Measurements from ENCODE around the gene CACNA1S. TPM values are rescaled to one million over a fixed set of nuclear protein-coding genes. Genes with fewer than 3 reads are reported as not detected.

CACNA1S gene
- total and polyA plus RNA-seq, 2 of the 13 experiments (the other 11 are each of a cell fraction or from before 2014, with no cell fraction given), result not detected

GRCh38 chr1:201115390-201115937 is 3.2 kb upstream of the CACNA1S start:
- Histone ChIP-seq H3K79me2 (ENCODE audit: insufficient read depth, low read length) (no peaks in the 10 kb centered on the region), H3K4me1 (ENCODE audit: insufficient read depth, low read length) (no peaks in the 10 kb centered on the region), H3K4me3 (replicated peaks in 1 of 3; ENCODE audit: insufficient read depth in 1 of 3, low read depth in 2 of 3, low read length in 3 of 3) (no peak overlapping the region), H3K27me3 (ENCODE audit: control insufficient read depth in 1 of 2, insufficient read depth in 2 of 2, low read length in 2 of 2) (peaks cover 0 to 21% of the 10 kb centered on the region in 2 experiments; a peak in 3 of 5 replicates), H3K9me3 (ENCODE audit: low read length) (no peaks in the 10 kb centered on the region), H3K36me3 (replicated peaks in 1 of 2; ENCODE audit: control insufficient read depth in 1 of 2, insufficient read depth in 2 of 2, low read length in 2 of 2) (no peaks in the 10 kb centered on the region), H3K27ac (ENCODE audit: extremely low read length, insufficient read depth, low read length) (no peak overlapping the region), H4K20me1 (ENCODE audit: insufficient read depth, low read length) (no peaks in the 10 kb centered on the region), H3K4me2 (ENCODE audit: low read depth, low read length) (no peak overlapping the region), H2AFZ (ENCODE audit: low read length) (no peak overlapping the region), H3K9ac (ENCODE audit: insufficient read depth, low read depth, low read length) (no peak overlapping the region)
- no peak for DNase-seq (ENCODE audit: low spot score)
- 82% methylated on average over 13 of the region's 25 CpGs for WGBS (ENCODE audit: low lambda C conversion rate)
- intact Hi-C loops (cut with micrococcal nuclease; ENCODE audit: unreplicated experiment), result loop anchor here (10.0 kb wide), 1 partner anchor 221 kb away; the partner anchor contains the start of gene INAVA
- no peak for TF ChIP-seq ZIK1 (CRISPR knock-in tag; IDR thresholded peaks at IDR 0.05; ENCODE audit: borderline replicate concordance, low read depth)
- no peak for TF ChIP-seq XRCC5 (optimal IDR thresholded peaks at IDR 0.05; ENCODE audit: low read length)
- no peak for TF ChIP-seq ZNF879 (CRISPR knock-in tag; IDR thresholded peaks at IDR 0.05)
- no peak for TF ChIP-seq NFE2L2 (IDR thresholded peaks at IDR 0.05; ENCODE audit: low read length)
- no peak for TF ChIP-seq ZC3H4 (CRISPR knock-in tag; IDR thresholded peaks at IDR 0.05; ENCODE audit: borderline replicate concordance)
- TF ChIP-seq HNF4G (IDR thresholded peaks at IDR 0.05; ENCODE audit: borderline replicate concordance, low read depth, low read length), result no peak
- TF ChIP-seq HNF4G (CRISPR knock-in tag; IDR thresholded peaks at IDR 0.05; ENCODE audit: borderline replicate concordance, low read depth), result no peak
- no peak for TF ChIP-seq ZNF780A (CRISPR knock-in tag; IDR thresholded peaks at IDR 0.05)
- no peak for TF ChIP-seq ZFP36L2 (CRISPR knock-in tag; IDR thresholded peaks at IDR 0.05)
- TF ChIP-seq TSC22D2 (CRISPR knock-in tag; IDR thresholded peaks at IDR 0.05; ENCODE audit: borderline replicate concordance), result no peak
- TF ChIP-seq NFE2 (CRISPR knock-in tag; IDR thresholded peaks at IDR 0.05), result no peak
- no peak for ATAC-seq
- ChIA-PET CTCF (ENCODE audit: low intra/inter-chr PET ratio, low total read pairs) (no interaction called here), POLR2A (no interaction called here)
- no TSS peak for BruUV-seq (replicated peaks)
- in situ Hi-C loops (cut with HindIII; ENCODE audit: extremely low pct_ligation_motif_present, low pct_unique_long_range_greater_than_20kb), result loop anchor here (10.0 kb wide), 1 partner anchor 141 kb away; no protein-coding TSS in a partner anchor
- no peak for FAIRE-seq
